HL-60/S4 treated with phorbol 12-myristate 13-acetate at 8.2 ng/mL for 4 days and 3 days (cell line): Measurements from ENCODE around the gene WHRN.

Experiments
- in situ Hi-C: fragments of 300-500 bp; cut with MboI; formaldehyde crosslinking; loops from 2 replicates; pipeline ENCODE4 v1.15.0; 2022; ENCODE audit warnings: low sequenced_read_pairs

WHRN gene

GRCh38 chr9:114452219-114453165, 52.8 kb downstream of the WHRN start:
- in situ Hi-C loops: no loop called here

DNA sequence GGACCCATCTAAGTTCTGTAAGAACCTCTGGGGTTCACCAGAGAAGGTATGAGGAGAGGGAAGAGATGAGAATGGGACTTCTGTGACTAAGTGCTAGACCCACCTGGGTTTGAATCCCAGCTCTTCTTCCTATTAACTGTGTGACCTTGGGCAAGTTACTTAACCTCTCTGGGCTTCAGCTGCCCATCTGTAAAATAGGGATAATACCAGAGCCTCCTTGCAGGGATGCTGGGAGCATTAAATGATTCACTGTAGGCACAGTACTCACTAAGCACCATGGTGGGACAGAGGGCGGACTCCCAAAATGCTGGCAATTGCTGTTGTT, 53.6 kb downstream of the WHRN start:
- in situ Hi-C loops: no loop called here

GRCh38 chr9:114450833-114451706, 54.2 kb downstream of the WHRN start:
- in situ Hi-C loops: no loop called here

DNA sequence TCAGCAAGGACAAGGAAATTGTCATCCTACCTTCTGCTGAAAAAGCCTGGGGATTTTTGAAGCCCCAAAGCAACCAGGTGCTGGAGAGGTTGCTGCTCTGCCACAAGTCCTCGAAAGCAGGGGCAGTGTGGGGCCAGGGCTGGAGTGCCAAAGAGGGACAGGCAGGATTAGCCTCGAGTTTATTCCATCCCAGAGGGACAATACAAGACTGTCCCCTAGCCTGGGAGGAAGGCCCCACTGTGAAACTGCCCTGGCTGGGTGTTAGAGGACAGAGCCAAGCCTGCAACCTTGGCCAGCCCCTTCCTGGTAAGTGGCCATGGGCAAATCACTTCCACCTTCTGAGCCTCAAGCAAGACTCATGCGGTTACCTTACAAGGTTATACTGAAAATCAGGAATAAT, 55.1 kb downstream of the WHRN start:
- in situ Hi-C loops: no loop called here

- in situ Hi-C loops: no loop called here
These were observed 56.0 kb downstream of the WHRN start for GRCh38 chr9:114449236-114449635.

DNA sequence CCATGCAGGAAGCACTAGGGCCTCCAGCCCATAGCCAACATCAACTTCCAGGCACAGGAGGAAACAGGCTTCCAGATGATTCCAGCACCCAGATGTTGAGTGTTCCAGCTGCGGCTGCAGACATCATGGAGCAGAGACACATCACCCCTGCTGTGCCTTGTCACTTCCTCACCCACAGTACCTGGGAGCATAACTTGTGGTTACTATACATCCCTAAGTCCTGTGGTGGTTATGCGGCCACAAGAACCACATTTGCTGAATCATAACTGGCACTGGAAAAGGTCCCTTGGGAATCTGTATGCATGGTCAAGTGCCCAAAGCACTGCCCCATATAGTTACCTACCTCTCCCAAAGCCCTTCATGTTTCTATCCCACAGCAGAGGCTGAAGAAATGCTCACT, 56.6 kb downstream of the WHRN start:
- in situ Hi-C loops: no loop called here

DNA sequence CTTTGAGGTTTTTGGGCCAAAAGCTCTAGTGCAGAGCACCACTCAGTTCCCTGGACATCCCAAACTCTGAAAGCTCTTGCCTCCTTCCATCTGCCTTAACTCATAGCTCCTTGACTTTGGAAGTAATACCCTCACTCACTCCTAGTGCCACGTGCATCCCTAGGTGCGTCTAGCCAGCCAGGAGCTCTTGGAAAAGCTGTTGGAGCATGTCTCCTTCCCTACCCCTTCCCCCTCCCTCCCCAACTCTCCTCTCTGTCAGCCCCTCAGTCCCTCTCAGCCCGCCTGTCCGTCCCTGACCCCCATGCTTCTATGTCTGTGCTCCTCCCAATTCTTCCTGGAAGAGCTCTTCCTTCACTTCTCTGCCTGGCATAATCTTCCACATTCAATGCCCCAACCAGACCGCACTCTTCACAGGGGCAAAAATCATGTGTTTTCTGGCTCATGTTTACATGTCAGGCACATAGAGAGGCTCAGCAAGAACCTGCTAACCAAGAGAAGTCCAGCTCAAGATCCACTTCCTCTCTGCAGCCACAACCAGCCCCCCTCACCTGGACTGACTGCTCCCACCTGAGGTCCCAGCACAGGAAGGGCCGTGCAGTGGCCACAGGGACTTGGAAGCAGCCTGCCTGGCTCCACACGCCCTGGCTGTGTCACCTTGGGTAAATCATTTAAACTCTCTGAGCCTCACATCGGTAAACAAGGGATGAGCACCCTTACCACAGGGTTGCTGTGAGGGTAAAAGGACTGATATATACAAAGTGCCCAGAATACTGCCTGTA, 58.4 kb downstream of the WHRN start:
- in situ Hi-C loops: no loop called here

- in situ Hi-C loops: no loop called here
These were observed 59.2 kb downstream of the WHRN start for GRCh38 chr9:114446036-114446435.

- in situ Hi-C loops: no loop called here
These were observed 59.7 kb downstream of the WHRN start for GRCh38 chr9:114445616-114446015.

DNA sequence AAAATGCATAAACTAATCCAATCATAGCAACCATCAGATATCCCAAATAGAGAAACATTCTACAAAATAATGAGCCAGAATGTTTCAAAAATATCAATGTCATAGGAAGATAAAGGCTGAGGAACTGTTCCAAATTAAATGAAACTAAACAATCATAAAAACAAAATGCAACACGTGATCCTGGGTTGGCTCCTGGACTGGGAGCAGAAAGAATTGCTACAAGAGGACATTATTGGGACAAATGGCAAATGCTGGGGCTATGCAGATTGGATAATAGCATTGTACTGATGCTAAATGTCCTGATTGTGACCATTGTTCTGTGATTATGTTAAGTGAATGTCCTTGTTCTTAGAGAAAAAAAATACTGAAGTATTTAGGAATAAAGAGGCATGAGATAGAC, 63.3 kb downstream of the WHRN start:
- in situ Hi-C loops: no loop called here

- in situ Hi-C loops: loop anchor here (10.0 kb wide), 1 partner anchor 207 kb away; no protein-coding TSS in a partner anchor
These were observed 67.8 kb downstream of the WHRN start for GRCh38 chr9:114437401-114437893.

GRCh38 chr9:114434878-114435311, 70.4 kb downstream of the WHRN start:
- in situ Hi-C loops: loop anchor here (10.0 kb wide), 1 partner anchor 210 kb away; no protein-coding TSS in a partner anchor

- in situ Hi-C loops: loop anchor here (10.0 kb wide), 1 partner anchor 211 kb away; no protein-coding TSS in a partner anchor
These were observed 71.5 kb downstream of the WHRN start for GRCh38 chr9:114433720-114434255.

DNA sequence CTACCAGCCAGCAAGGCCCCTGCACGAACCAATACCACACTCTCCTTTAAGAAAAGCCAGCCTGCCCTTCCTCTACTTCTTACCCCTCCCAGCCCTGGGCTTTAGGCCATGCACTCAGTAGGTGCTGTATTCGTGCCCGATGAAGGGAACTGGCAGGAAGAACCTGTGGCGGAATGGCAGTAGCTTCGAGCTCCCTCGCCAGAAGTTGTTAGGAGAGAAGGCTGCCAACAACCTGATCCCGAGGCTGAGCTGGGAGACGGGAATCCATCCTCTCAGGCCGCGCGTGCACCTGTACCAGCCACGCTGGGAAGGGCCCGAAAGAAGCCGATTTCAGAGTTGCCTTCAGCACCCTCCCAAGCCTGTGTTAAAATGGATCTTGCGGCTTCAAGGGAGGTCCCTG, 72.2 kb downstream of the WHRN start:
- in situ Hi-C loops: loop anchor here (10.0 kb wide), 1 partner anchor 212 kb away; no protein-coding TSS in a partner anchor

- in situ Hi-C loops: loop anchor here (10.0 kb wide), 1 partner anchor 212 kb away; no protein-coding TSS in a partner anchor
These were observed 72.8 kb downstream of the WHRN start for GRCh38 chr9:114432323-114433067.

DNA sequence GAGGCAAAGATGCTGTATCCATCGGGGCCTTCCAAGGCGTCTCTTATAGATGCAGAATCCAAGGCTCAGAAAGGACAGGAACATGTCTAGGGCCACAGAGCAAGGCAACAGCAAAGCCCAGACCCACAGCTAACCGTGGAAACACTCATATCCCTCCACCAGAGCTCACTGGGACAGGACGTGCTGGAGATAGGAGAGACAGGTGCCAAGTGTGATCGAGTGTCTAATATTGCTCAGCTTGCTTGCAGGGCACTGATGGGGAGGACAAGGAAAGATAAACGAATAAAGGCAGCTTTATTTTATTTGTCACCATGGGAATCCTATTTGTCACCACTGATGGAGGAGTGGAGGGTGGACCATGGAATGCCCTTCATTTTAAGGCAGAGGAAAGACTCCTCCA, 73.5 kb downstream of the WHRN start:
- in situ Hi-C loops: loop anchor here (10.0 kb wide), 1 partner anchor 213 kb away; no protein-coding TSS in a partner anchor

DNA sequence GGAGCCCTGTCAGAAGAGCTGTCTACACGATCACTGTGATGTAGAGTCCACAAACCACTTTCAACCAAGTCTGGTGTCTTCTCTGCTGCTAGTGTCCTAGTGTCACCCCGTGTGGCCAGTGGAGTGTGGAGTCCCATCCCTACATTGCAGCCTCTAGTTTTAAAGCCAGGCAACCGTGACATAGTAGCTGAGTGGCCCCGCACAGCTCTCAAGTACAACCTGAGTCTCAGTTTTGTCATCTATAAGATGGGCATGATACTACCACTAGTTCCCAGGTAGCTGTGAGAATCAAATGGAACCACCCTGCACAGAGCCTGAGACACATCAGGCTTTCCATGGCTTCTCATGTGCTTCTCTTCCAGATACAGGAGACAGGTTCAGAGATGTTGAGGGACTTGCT, 74.3 kb downstream of the WHRN start:
- in situ Hi-C loops: loop anchor here (10.0 kb wide), 1 partner anchor 214 kb away; no protein-coding TSS in a partner anchor

DNA sequence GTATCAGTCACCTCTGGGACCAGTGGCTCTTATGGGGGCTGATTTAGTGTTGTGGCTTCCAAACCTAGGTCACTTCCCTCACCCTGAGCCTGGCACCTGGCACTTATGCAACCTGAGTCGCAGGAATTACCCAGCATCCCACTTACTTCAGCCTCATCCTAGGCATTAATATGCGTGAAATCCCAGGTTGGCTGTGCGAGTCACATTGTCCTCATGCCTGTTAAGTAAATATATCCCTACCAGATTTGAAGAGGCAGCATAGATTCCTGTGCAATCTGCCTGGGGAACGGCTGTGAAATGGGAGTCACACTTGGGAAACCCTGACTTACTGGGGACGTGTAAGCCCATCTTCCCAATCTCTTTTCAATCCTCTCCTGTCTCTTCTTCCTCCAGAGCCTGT, 74.8 kb downstream of the WHRN start:
- in situ Hi-C loops: loop anchor here (10.0 kb wide), 1 partner anchor 214 kb away; no protein-coding TSS in a partner anchor

DNA sequence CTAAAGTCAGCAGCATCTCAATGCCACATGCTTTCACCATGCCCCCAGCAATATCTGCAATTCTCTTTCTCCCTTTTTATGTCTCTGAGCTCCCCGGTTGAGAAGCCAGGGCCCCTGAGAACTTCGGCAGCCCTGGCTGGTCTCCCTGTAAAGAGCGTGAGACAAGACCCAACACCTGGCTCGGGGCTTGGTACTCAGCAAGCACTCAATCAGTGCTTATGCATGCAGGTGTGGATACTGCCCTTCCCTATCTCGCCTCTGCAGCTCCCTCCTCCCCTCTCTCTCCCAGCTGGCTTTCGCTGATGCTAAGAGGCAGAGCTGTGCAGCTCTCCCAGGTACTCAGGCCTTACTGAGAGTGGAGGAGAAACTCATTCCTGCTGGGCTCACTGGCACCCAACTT, 75.8 kb downstream of the WHRN start:
- in situ Hi-C loops: no loop called here
